ENCODE data around the gene SSX2. TPM values are rescaled to one million over a fixed set of nuclear protein-coding genes. Genes with fewer than 3 reads are reported as not detected.
"Not testable (repeated sequence)": the region's sequence is repeated elsewhere in the genome, so short reads cannot be mapped to it uniquely, and the experiment has no call there.

SSX2 gene
- total RNA-seq, 2 experiments from 2014 or later, result not detected

- H3K36me3 ChIP-seq (ENCODE audit: insufficient read depth, low read length); H3K4me1 ChIP-seq (ENCODE audit: insufficient read depth, low read length, poor library complexity, severe bottlenecking); DNase-seq (ENCODE audit: low spot score); H3K79me2 ChIP-seq (ENCODE audit: insufficient read depth, low read depth, low read length); H4K20me1 ChIP-seq (ENCODE audit: insufficient read depth, low read length); H2AFZ ChIP-seq (ENCODE audit: low read length); intact Hi-C loops (cut with micrococcal nuclease; ENCODE audit: unreplicated experiment); POLR2A ChIA-PET; BruUV-seq (replicated peaks); H3K27ac ChIP-seq (ENCODE audit: low read depth, low read length, poor library complexity, severe bottlenecking); CTCF ChIA-PET (ENCODE audit: unreplicated experiment); H3K9me3 ChIP-seq (ENCODE audit: low read length); H3K4me3 ChIP-seq (ENCODE audit: low read depth, low read length, poor library complexity, severe bottlenecking); H3K9me2 ChIP-seq (ENCODE audit: insufficient read depth, low read length); H3K4me2 ChIP-seq (ENCODE audit: low read length): not testable (repeated sequence)
Observed at GRCh38 chrX:52648956-52649355, 58.0 kb downstream of the SSX2 start.

Small RNAs within 50 kb of the gene (small RNA-seq; reads per million reads assigned to genes)
- gene AC244505.3 (not detected), gene AC244505.5 (not detected), gene AL450023.3 (not detected), gene RNA5SP504 (not detected)

Other genes starting within 250 kb of the SSX2 start
- not detected in 2 replicates for gene XAGE1A, start 211.4 kb downstream of the SSX2 start, total RNA-seq (2014; rRNA removed; shearing (Covaris generic))
- gene XAGE1A, start 211.4 kb downstream of the SSX2 start, total RNA-seq (2022), result not detected in 2 replicates
- gene XAGE1B, start 190.1 kb downstream of the SSX2 start, total RNA-seq (2014; rRNA removed; shearing (Covaris generic)), result not detected in 2 replicates
- not detected in 2 replicates for gene XAGE1B, start 190.1 kb downstream of the SSX2 start, total RNA-seq (2022)
- gene SSX7, start 52.3 kb downstream of the SSX2 start, total RNA-seq (2014; rRNA removed; shearing (Covaris generic)), result not detected in 2 replicates
- not detected in 2 replicates for gene SSX7, start 52.3 kb downstream of the SSX2 start, total RNA-seq (2022)
- not detected in 2 replicates for gene SSX2B, start 44.1 kb upstream of the SSX2 start, total RNA-seq (2014; rRNA removed; shearing (Covaris generic))
- gene SSX2B, start 44.1 kb upstream of the SSX2 start, total RNA-seq (2022), result not detected in 2 replicates
- not detected in 2 replicates for gene SPANXN5, start 90.2 kb upstream of the SSX2 start, total RNA-seq (2014; rRNA removed; shearing (Covaris generic))
- gene SPANXN5, start 90.2 kb upstream of the SSX2 start, total RNA-seq (2022), result not detected in 2 replicates
- gene XAGE5, start 104.1 kb upstream of the SSX2 start, total RNA-seq (2014; rRNA removed; shearing (Covaris generic)), result not detected in 2 replicates
- gene XAGE5, start 104.1 kb upstream of the SSX2 start, total RNA-seq (2022), result not detected in 2 replicates
- gene XAGE3, start 160.9 kb upstream of the SSX2 start, total RNA-seq (2014; rRNA removed; shearing (Covaris generic)), result not detected in 2 replicates
- gene XAGE3, start 160.9 kb upstream of the SSX2 start, total RNA-seq (2022), result not detected in 2 replicates
- gene FAM156B, start 190.2 kb upstream of the SSX2 start, total RNA-seq (2014; rRNA removed; shearing (Covaris generic)), result 27.4 and 38.6 TPM in 2 replicates
- gene FAM156B, start 190.2 kb upstream of the SSX2 start, total RNA-seq (2022), result 12.5 and 12.6 TPM in 2 replicates